Erythroblast (primary cell): ENCODE results near the gene OR1J4.

Experiments
- GATA1 ChIP-seq: IDR thresholded peaks from 2 replicates; pipeline ENCODE4 v1.6.1; 2011; ENCODE audit warnings: low read depth, mild to moderate bottlenecking, control low read depth, low read length, moderate library complexity
- POLR2A ChIP-seq: IDR thresholded peaks from 2 replicates; pipeline ENCODE4 v1.6.1; 2011; ENCODE audit warnings: mild to moderate bottlenecking, low read length

DNA sequence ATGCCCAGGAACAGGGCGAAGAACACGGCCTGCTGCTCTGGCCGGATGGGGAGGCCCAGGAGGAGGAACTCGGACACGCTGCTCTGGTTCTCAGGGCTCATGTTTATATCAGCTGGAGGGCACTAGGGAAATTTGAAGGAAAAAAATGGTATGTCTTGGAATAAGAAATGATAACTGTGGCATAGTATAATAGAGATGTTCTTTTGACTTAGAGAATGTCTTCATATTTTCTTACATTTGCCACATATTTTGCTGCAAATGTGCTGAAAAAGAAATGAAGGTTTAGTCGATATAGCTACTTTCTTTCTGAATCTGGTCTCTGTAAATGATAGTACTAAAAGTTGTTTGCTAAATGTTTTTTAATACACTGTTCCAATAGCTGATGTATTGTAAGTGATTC is 41.1 kb upstream of the OR1J4 start, which contains the start of gene OR1J1:
- TF ChIP-seq POLR2A (no peak), GATA1 (no peak)
